DOHH2 (cell line): Measurements from ENCODE around the gene ITPR2.

Experiments used
- CTCF ChIP-seq: fragments of 200-600 bp; sonication (generic); IDR thresholded peaks from one replicate; pipeline ENCODE4 v1.5.1; 2014; ENCODE audit warnings: antibody characterized with exemption, mild to moderate bottlenecking, low read depth, low read length; ENCODE audit not compliant: poor library complexity, severe bottlenecking
- EZH2phosphoT487 ChIP-seq: fragments of 200-600 bp; sonication (generic); IDR thresholded peaks from 2 replicates; pipeline ENCODE4 v1.6.1; 2017; ENCODE audit warnings: borderline replicate concordance, mild to moderate bottlenecking, antibody characterized with exemption, low read length, moderate library complexity, mixed read lengths

- no peak for TF ChIP-seq CTCF
- TF ChIP-seq EZH2phosphoT487 = no peak
These were observed 59.5 kb downstream of the ITPR2 start for GRCh38 chr12:26773313-26774104.
